ENCODE measurements around the gene RAPGEF5. TPM values are rescaled to one million over a fixed set of nuclear protein-coding genes. Genes with fewer than 3 reads are reported as not detected.

Gene RAPGEF5
- total RNA-seq, 2 donors from 2014 or later, result 19.4 to 32.5 TPM

GRCh38 chr7:22152690-22153089, 204.3 kb downstream of the RAPGEF5 start:
- DNase-seq (ENCODE audit: low spot score), result no peak
- no peak overlapping the region for H3K27ac ChIP-seq
- H3K27me3 ChIP-seq, result no peaks in the 10 kb centered on the region
- no peaks in the 10 kb centered on the region for H3K9me3 ChIP-seq
- no peak for TF ChIP-seq CTCF (IDR thresholded peaks at IDR 0.05)
- H3K36me3 ChIP-seq, result peaks cover 34% of the 10 kb centered on the region
- no peaks in the 10 kb centered on the region for H3K4me1 ChIP-seq
- H3K4me3 ChIP-seq, result no peak overlapping the region

GRCh38 chr7:22151901-22152300, 205.1 kb downstream of the RAPGEF5 start:
- H3K27ac ChIP-seq, result no peak overlapping the region
- peaks cover 30% of the 10 kb centered on the region for H3K36me3 ChIP-seq
- H3K4me1 ChIP-seq, result no peaks in the 10 kb centered on the region
- no peaks in the 10 kb centered on the region for H3K27me3 ChIP-seq
- no peak for DNase-seq (ENCODE audit: low spot score)
- no peak for TF ChIP-seq CTCF (IDR thresholded peaks at IDR 0.05)
- H3K9me3 ChIP-seq, result no peaks in the 10 kb centered on the region
- no peak overlapping the region for H3K4me3 ChIP-seq

GRCh38 chr7:22150221-22150620, 206.7 kb downstream of the RAPGEF5 start:
- TF ChIP-seq CTCF (IDR thresholded peaks at IDR 0.05), result no peak
- H3K36me3 ChIP-seq, result peaks cover 14% of the 10 kb centered on the region

GRCh38 chr7:22147868-22148267, 209.1 kb downstream of the RAPGEF5 start:
- no peak overlapping the region for H3K27ac ChIP-seq

More at GRCh38 chr7:22150221-22150620, 206.7 kb downstream of the RAPGEF5 start:
- Histone ChIP-seq H3K27me3 (no peaks in the 10 kb centered on the region), H3K4me1 (no peaks in the 10 kb centered on the region), H3K4me3 (no peak overlapping the region), H3K27ac (no peak overlapping the region), H3K9me3 (no peaks in the 10 kb centered on the region)
- no peak for DNase-seq (ENCODE audit: low spot score)

GRCh38 chr7:22146961-22147512, 209.9 kb downstream of the RAPGEF5 start:
- Histone ChIP-seq H3K4me1 (no peaks in the 10 kb centered on the region), H3K36me3 (peaks cover 13% of the 10 kb centered on the region)

More at GRCh38 chr7:22147868-22148267, 209.1 kb downstream of the RAPGEF5 start:
- H3K4me1 ChIP-seq, result no peaks in the 10 kb centered on the region
- DNase-seq (ENCODE audit: low spot score), result no peak
- peaks cover 13% of the 10 kb centered on the region for H3K36me3 ChIP-seq
- H3K9me3 ChIP-seq, result no peaks in the 10 kb centered on the region
- no peaks in the 10 kb centered on the region for H3K27me3 ChIP-seq
- H3K4me3 ChIP-seq, result no peak overlapping the region
- no peak for TF ChIP-seq CTCF (IDR thresholded peaks at IDR 0.05)

More at GRCh38 chr7:22146961-22147512, 209.9 kb downstream of the RAPGEF5 start:
- Histone ChIP-seq H3K27ac (no peak overlapping the region), H3K27me3 (no peaks in the 10 kb centered on the region), H3K4me3 (no peak overlapping the region), H3K9me3 (no peaks in the 10 kb centered on the region)
- TF ChIP-seq CTCF (IDR thresholded peaks at IDR 0.05), result no peak
- no peak for DNase-seq (ENCODE audit: low spot score)
